Fibroblast of villous mesenchyme (primary cell): ENCODE measurements around the gene CDH4. TPM values are rescaled to one million over a fixed set of nuclear protein-coding genes. Genes with fewer than 3 reads are reported as not detected.

Experiments
- DNase-seq: peaks from one replicate; pipeline ENCODE4 v3.0.0-alpha.2; 2010; ENCODE audit warnings: low read depth
- H3K4me3 ChIP-seq: 2 replicates; pipeline ENCODE4 v1.5.1; 2011; ENCODE audit warnings: low read depth, mild to moderate bottlenecking, low read length
- CTCF ChIP-seq: IDR thresholded peaks from 2 replicates; pipeline ENCODE4 v1.5.1; 2012; ENCODE audit warnings: low read depth, mild to moderate bottlenecking, low read length; ENCODE audit not compliant: insufficient read depth
- total RNA-seq: library from RNA; depleted of rRNA; stranded (reverse); fragments of >200 nt; gene quantifications from 2 replicates; pipeline ENCODE4 v1.2.3, GENCODE V29; 2012

Gene CDH4
- total RNA-seq, 1 donor = 1.7 TPM

- no peak for TF ChIP-seq CTCF
- DNase-seq = no peak
- no peak overlapping the region for H3K4me3 ChIP-seq
Measured at GRCh38 chr20:61784801-61785566, 532.9 kb downstream of the CDH4 start.

GRCh38 chr20:61785567-61785816 lies 533.4 kb downstream of the CDH4 start:
- TF ChIP-seq CTCF = no peak
- no peak for DNase-seq
- H3K4me3 ChIP-seq = no peak overlapping the region

- DNase-seq = no peak
- no peak overlapping the region for H3K4me3 ChIP-seq
- no peak for TF ChIP-seq CTCF
Measured at GRCh38 chr20:61786230-61786629, 534.2 kb downstream of the CDH4 start.

- TF ChIP-seq CTCF = no peak
- no peak for DNase-seq
- H3K4me3 ChIP-seq = no peak overlapping the region
Measured at GRCh38 chr20:61788343-61788742, 536.3 kb downstream of the CDH4 start.

- DNase-seq = no peak
- TF ChIP-seq CTCF = no peak
- H3K4me3 ChIP-seq = no peak overlapping the region
Measured at GRCh38 chr20:61789329-61789728, 537.3 kb downstream of the CDH4 start.

- H3K4me3 ChIP-seq = no peak overlapping the region
- no peak for TF ChIP-seq CTCF
- no peak for DNase-seq
Measured at GRCh38 chr20:61790116-61790827, 538.2 kb downstream of the CDH4 start.
